Neural cell (in vitro differentiated cells): ENCODE data around the gene MBD5. TPM values are rescaled to one million over a fixed set of nuclear protein-coding genes. Genes with fewer than 3 reads are reported as not detected.

ENCODE experiments used
- H2AFZ ChIP-seq: fragments of 200-600, 300-800 bp; sonication (generic), shearing (Covaris generic); 2 replicates; pipeline ENCODE4 v1.6.0; 2014; ENCODE audit warnings: low read depth, mild to moderate bottlenecking, antibody characterized with exemption, low read length, moderate library complexity
- H3F3A ChIP-seq: fragments of 200-600 bp; shearing (Covaris generic); 2 replicates; pipeline ENCODE4 v1.6.1; 2016; ENCODE audit warnings: mild to moderate bottlenecking, moderate library complexity, mixed read lengths, antibody characterized with exemption, low read length; ENCODE audit not compliant: insufficient read depth, poor library complexity, severe bottlenecking
- H3K27ac ChIP-seq: fragments of 200-600, 300-800 bp; sonication (generic), shearing (Covaris generic); 2 replicates; pipeline ENCODE4 v1.5.1; 2014; ENCODE audit warnings: mild to moderate bottlenecking, low read length, moderate library complexity
- H3K27me3 ChIP-seq: fragments of 300-800, 200-600 bp; sonication (generic), shearing (Covaris generic); 2 replicates; pipeline ENCODE4 v1.6.0; 2014; ENCODE audit warnings: mild to moderate bottlenecking, low read depth, low read length, moderate library complexity; ENCODE audit not compliant: insufficient read depth
- H3K36me3 ChIP-seq: fragments of 300-800, 200-600 bp; sonication (generic), shearing (Covaris generic); 2 replicates; pipeline ENCODE4 v1.5.1; 2014; ENCODE audit warnings: mild to moderate bottlenecking, antibody characterized with exemption, low read length, moderate library complexity; ENCODE audit not compliant: insufficient read depth
- H3K4me2 ChIP-seq: fragments of 300-800, 200-600 bp; sonication (generic), shearing (Covaris generic); 2 replicates; pipeline ENCODE4 v1.6.0; 2014; ENCODE audit warnings: mild to moderate bottlenecking, low read length
- H3K4me3 ChIP-seq: fragments of 300-800, 200-600 bp; sonication (generic), shearing (Covaris generic); 2 replicates; pipeline ENCODE4 v1.5.1; 2014; ENCODE audit warnings: mild to moderate bottlenecking, low read length, moderate library complexity
- H3K79me2 ChIP-seq: fragments of 200-600 bp; shearing (Covaris generic); replicated peaks from 2 replicates; pipeline ENCODE4 v1.6.0; 2014; ENCODE audit warnings: mild to moderate bottlenecking, low read length, moderate library complexity; ENCODE audit not compliant: insufficient read depth
- H3K9ac ChIP-seq: fragments of 300-800, 200-600 bp; sonication (generic), shearing (Covaris generic); 2 replicates; pipeline ENCODE4 v1.6.1; 2016; ENCODE audit warnings: mild to moderate bottlenecking, low read length, mixed read lengths
- H3K9me2 ChIP-seq: fragments of 200-600 bp; shearing (Covaris generic); 2 replicates; pipeline ENCODE4 v1.6.1; 2016; ENCODE audit warnings: mild to moderate bottlenecking, low read length, mixed read lengths; ENCODE audit not compliant: insufficient read depth
- H3K9me3 ChIP-seq: fragments of 200-600, 300-800 bp; sonication (generic), shearing (Covaris generic); 2 replicates; pipeline ENCODE4 v1.6.1; 2016; ENCODE audit warnings: mild to moderate bottlenecking, mixed run types, low read length, moderate library complexity, mixed read lengths
- H4K20me1 ChIP-seq: fragments of 200-600 bp; shearing (Covaris generic); 2 replicates; pipeline ENCODE4 v1.6.1; 2016; ENCODE audit warnings: mild to moderate bottlenecking, mixed run types; ENCODE audit not compliant: insufficient read depth
- EP300 ChIP-seq: fragments of 450-650 bp; conservative IDR thresholded peaks from 2 replicates; pipeline ENCODE4 v1.6.1; 2014; ENCODE audit warnings: antibody characterized with exemption, mild to moderate bottlenecking, moderate library complexity; ENCODE audit not compliant: poor library complexity, severe bottlenecking
- EZH2 ChIP-seq: fragments of 200-600, 300-800 bp; shearing (Covaris generic), sonication (generic); IDR thresholded peaks from 2 replicates; pipeline ENCODE4 v1.6.1; 2014; ENCODE audit warnings: antibody characterized with exemption, low read length, borderline replicate concordance, mild to moderate bottlenecking; ENCODE audit not compliant: insufficient read depth, poor library complexity, severe bottlenecking
- MXI1 ChIP-seq: fragments of 450-650 bp; conservative IDR thresholded peaks from 2 replicates; pipeline ENCODE4 v1.6.1; 2014; ENCODE audit warnings: antibody characterized with exemption, mild to moderate bottlenecking; ENCODE audit not compliant: poor library complexity, severe bottlenecking
- POLR2AphosphoS5 ChIP-seq: IDR thresholded peaks from 2 replicates; pipeline ENCODE4 v1.6.1; 2012
- RAD21 ChIP-seq: fragments of 450-650 bp; conservative IDR thresholded peaks from 2 replicates; pipeline ENCODE4 v1.6.1; 2014; ENCODE audit warnings: antibody characterized with exemption, mild to moderate bottlenecking, moderate library complexity
- SMC3 ChIP-seq: fragments of 450-650 bp; conservative IDR thresholded peaks from 2 replicates; pipeline ENCODE4 v1.6.1; 2014; ENCODE audit warnings: antibody characterized with exemption, mild to moderate bottlenecking, moderate library complexity; ENCODE audit not compliant: poor library complexity
- TAF1 ChIP-seq: IDR thresholded peaks from 2 replicates; pipeline ENCODE4 v1.6.1; 2012; ENCODE audit warnings: low read depth
- polyA plus RNA-seq: library from polyadenylated mRNA; depleted of rRNA; stranded (reverse); fragments of >200 nt; gene quantifications from 2 replicates; pipeline ENCODE4 v1.2.3, GENCODE V29; 2014
- TF ChIP-seq, protein P1 (sequence below): IDR thresholded peaks from 2 replicates; pipeline ENCODE4 v1.6.1; 2012; ENCODE audit warnings: borderline replicate concordance
- TF ChIP-seq, protein P2 (sequence below): fragments of 450-650 bp; IDR thresholded peaks from 2 replicates; pipeline ENCODE4 v1.5.1; 2014; ENCODE audit warnings: antibody characterized with exemption, mild to moderate bottlenecking, moderate library complexity; ENCODE audit not compliant: poor library complexity, severe bottlenecking

MBD5 gene
- polyA plus RNA-seq, 1 donor from 2014 or later = 9.7 TPM

DNA sequence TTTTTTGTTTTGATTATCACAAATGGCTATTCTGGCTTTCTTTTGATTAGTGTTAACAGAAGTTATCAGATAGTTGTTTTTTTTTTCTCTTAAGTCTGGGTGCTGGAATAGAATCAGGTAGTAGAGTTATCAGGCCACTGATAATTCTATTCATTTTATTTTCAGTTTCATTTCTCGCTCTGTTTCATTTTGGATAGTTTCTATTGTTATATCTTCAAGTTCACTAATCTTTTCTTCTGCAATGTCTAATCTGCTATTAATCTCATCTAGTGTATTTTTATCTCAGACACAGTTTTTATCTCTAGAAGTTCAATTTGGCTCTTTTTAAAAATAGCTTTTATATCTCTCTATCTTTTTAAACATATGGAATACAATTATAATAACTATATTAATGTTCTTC lies 381.9 kb downstream of the MBD5 start:
- no peaks in the 10 kb centered on the region for H3K36me3 ChIP-seq
- no peak overlapping the region for H3K9ac ChIP-seq
- TF ChIP-seq RAD21 (no peak), EZH2 (no peak), TAF1 (no peak), SMC3 (no peak), EP300 (no peak), POLR2AphosphoS5 (no peak)
- TF ChIP-seq, protein P1, sequence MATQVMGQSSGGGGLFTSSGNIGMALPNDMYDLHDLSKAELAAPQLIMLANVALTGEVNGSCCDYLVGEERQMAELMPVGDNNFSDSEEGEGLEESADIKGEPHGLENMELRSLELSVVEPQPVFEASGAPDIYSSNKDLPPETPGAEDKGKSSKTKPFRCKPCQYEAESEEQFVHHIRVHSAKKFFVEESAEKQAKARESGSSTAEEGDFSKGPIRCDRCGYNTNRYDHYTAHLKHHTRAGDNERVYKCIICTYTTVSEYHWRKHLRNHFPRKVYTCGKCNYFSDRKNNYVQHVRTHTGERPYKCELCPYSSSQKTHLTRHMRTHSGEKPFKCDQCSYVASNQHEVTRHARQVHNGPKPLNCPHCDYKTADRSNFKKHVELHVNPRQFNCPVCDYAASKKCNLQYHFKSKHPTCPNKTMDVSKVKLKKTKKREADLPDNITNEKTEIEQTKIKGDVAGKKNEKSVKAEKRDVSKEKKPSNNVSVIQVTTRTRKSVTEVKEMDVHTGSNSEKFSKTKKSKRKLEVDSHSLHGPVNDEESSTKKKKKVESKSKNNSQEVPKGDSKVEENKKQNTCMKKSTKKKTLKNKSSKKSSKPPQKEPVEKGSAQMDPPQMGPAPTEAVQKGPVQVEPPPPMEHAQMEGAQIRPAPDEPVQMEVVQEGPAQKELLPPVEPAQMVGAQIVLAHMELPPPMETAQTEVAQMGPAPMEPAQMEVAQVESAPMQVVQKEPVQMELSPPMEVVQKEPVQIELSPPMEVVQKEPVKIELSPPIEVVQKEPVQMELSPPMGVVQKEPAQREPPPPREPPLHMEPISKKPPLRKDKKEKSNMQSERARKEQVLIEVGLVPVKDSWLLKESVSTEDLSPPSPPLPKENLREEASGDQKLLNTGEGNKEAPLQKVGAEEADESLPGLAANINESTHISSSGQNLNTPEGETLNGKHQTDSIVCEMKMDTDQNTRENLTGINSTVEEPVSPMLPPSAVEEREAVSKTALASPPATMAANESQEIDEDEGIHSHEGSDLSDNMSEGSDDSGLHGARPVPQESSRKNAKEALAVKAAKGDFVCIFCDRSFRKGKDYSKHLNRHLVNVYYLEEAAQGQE = no peak
- TF ChIP-seq, protein P2, sequence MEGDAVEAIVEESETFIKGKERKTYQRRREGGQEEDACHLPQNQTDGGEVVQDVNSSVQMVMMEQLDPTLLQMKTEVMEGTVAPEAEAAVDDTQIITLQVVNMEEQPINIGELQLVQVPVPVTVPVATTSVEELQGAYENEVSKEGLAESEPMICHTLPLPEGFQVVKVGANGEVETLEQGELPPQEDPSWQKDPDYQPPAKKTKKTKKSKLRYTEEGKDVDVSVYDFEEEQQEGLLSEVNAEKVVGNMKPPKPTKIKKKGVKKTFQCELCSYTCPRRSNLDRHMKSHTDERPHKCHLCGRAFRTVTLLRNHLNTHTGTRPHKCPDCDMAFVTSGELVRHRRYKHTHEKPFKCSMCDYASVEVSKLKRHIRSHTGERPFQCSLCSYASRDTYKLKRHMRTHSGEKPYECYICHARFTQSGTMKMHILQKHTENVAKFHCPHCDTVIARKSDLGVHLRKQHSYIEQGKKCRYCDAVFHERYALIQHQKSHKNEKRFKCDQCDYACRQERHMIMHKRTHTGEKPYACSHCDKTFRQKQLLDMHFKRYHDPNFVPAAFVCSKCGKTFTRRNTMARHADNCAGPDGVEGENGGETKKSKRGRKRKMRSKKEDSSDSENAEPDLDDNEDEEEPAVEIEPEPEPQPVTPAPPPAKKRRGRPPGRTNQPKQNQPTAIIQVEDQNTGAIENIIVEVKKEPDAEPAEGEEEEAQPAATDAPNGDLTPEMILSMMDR = no peak
- H3F3A ChIP-seq = no peaks in the 10 kb centered on the region
- no peaks in the 10 kb centered on the region for H3K9me3 ChIP-seq
- peaks cover 7% of the 10 kb centered on the region for H3K79me2 ChIP-seq
- H3K9me2 ChIP-seq = no peaks in the 10 kb centered on the region
- no peak overlapping the region for H3K4me3 ChIP-seq
- H4K20me1 ChIP-seq = no peaks in the 10 kb centered on the region
- no peaks in the 10 kb centered on the region for H3K27me3 ChIP-seq
- no peak overlapping the region for H2AFZ ChIP-seq
- H3K4me2 ChIP-seq = no peak overlapping the region
- no peak overlapping the region for H3K27ac ChIP-seq

DNA sequence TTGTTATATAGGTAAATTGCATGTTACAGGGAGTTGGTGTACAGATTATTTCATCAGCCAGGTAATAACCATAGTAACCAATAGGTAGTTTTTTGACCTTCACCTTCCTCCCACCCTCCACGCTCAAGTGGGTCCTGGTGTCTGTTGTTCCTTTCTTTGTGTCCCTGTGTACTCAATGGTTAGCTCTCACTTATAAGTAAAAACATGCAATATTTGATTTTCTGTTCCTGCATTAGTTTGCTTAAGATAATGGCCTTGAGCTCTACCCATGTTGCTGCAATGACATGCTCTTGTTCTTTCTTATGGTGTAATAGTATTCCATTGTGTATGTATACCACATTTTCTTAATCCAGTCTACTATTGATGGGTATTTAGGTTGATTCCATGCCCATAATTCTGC lies 390.0 kb downstream of the MBD5 start:
- H4K20me1 ChIP-seq = no peaks in the 10 kb centered on the region
- H3K9ac ChIP-seq = no peak overlapping the region
- H3K27me3 ChIP-seq = no peaks in the 10 kb centered on the region
- H3K9me2 ChIP-seq = no peaks in the 10 kb centered on the region
- peaks cover 10% of the 10 kb centered on the region for H3K79me2 ChIP-seq
- no peak overlapping the region for H3K4me2 ChIP-seq
- H3F3A ChIP-seq = no peaks in the 10 kb centered on the region
- H3K36me3 ChIP-seq = no peaks in the 10 kb centered on the region
- TF ChIP-seq SMC3 (no peak), POLR2AphosphoS5 (no peak), MXI1 (no peak), TAF1 (no peak), EZH2 (no peak), RAD21 (no peak)
- TF ChIP-seq, protein P1 = no peak
- TF ChIP-seq, protein P2 = no peak
- H2AFZ ChIP-seq = no peak overlapping the region
- no peak overlapping the region for H3K4me3 ChIP-seq
- H3K27ac ChIP-seq = no peak overlapping the region
- peaks cover 5% of the 10 kb centered on the region for H3K9me3 ChIP-seq
